ENCODE data around the gene ADGRD2.

DNA sequence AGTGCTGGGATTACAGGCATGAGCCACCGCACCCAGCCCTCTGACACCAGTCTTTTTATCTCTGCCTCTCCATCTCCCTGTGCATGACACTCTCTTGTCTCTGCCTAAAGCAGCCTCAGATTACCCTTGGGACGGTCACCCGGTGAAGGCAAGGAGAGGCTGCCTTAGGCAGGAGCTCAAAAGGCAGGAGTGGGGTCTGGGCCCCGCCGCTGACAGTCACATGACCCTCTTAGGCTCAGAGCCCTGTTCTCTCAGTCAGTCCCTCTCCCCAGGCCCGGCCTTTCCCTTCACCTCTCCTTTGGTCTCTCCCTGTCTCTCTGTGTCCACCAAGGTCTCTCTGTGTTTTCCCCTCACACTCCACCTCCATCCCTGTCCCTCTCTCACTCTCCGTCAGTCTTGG is 22.5 kb downstream of the ADGRD2 start:
- TF ChIP-seq, protein P1, sequence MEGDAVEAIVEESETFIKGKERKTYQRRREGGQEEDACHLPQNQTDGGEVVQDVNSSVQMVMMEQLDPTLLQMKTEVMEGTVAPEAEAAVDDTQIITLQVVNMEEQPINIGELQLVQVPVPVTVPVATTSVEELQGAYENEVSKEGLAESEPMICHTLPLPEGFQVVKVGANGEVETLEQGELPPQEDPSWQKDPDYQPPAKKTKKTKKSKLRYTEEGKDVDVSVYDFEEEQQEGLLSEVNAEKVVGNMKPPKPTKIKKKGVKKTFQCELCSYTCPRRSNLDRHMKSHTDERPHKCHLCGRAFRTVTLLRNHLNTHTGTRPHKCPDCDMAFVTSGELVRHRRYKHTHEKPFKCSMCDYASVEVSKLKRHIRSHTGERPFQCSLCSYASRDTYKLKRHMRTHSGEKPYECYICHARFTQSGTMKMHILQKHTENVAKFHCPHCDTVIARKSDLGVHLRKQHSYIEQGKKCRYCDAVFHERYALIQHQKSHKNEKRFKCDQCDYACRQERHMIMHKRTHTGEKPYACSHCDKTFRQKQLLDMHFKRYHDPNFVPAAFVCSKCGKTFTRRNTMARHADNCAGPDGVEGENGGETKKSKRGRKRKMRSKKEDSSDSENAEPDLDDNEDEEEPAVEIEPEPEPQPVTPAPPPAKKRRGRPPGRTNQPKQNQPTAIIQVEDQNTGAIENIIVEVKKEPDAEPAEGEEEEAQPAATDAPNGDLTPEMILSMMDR (IDR thresholded peaks at IDR 0.05), result no peak
- no peak for TF ChIP-seq POLR2A (IDR thresholded peaks at IDR 0.05)

Data from lower leg skin (tissue), 3 donors.